Progenitor cell of endocrine pancreas (in vitro differentiated cells): ENCODE results near the gene CDS2. TPM values are rescaled to one million over a fixed set of nuclear protein-coding genes. Genes with fewer than 3 reads are reported as not detected.
A peak's percentile ranks its signal among the peaks of the same experiment; 100 is the strongest.

Experiments
- DNase-seq: peaks from one replicate; pipeline ENCODE4 v3.0.0; 2021; ENCODE audit warnings: low spot score; ENCODE audit not compliant: unreplicated experiment
- H3K27ac Mint-ChIP-seq: 2 replicates; pipeline ENCODE4 v1.8.0; 2021; ENCODE audit warnings: mild to moderate bottlenecking, moderate library complexity, mixed read lengths
- H3K27me3 Mint-ChIP-seq: 2 replicates; pipeline ENCODE4 v1.8.0; 2021; ENCODE audit warnings: mixed read lengths
- H3K36me3 Mint-ChIP-seq: 2 replicates; pipeline ENCODE4 v1.8.0; 2022; ENCODE audit warnings: mixed read lengths; ENCODE audit not compliant: insufficient read depth
- H3K4me1 Mint-ChIP-seq: 2 replicates; pipeline ENCODE4 v1.8.0; 2021; ENCODE audit warnings: low read depth, mixed read lengths
- H3K4me3 Mint-ChIP-seq: 2 replicates; pipeline ENCODE4 v1.8.0; 2021; ENCODE audit warnings: low read depth, mild to moderate bottlenecking, moderate library complexity, mixed read lengths
- H3K9me3 Mint-ChIP-seq: 2 replicates; pipeline ENCODE4 v1.8.0; 2021; ENCODE audit warnings: low read depth, mixed read lengths
- total RNA-seq: library from RNA; stranded (reverse); gene quantifications from 2 replicates; pipeline ENCODE4 v1.2.1, GENCODE V29; 2021
- TF ChIP-seq, protein P1 (sequence below): fragments of 200-600 bp; sonication (generic); IDR thresholded peaks from one replicate; pipeline ENCODE4 v1.5.0; 2021; ENCODE audit warnings: antibody characterized with exemption, mild to moderate bottlenecking; ENCODE audit not compliant: unreplicated experiment

CDS2 gene
- total RNA-seq, 1 donor from 2014 or later = 57.5 TPM

GRCh38 chr20:5187122-5187521 is 60.3 kb downstream of the CDS2 start:
- Mint-ChIP-seq H3K27me3 (no peaks in the 10 kb centered on the region), H3K4me1 (peaks cover 2% of the 10 kb centered on the region), H3K36me3 (peaks cover 8% of the 10 kb centered on the region), H3K9me3 (no peaks in the 10 kb centered on the region), H3K27ac (no peak overlapping the region), H3K4me3 (no peak overlapping the region)
- TF ChIP-seq, protein P1, sequence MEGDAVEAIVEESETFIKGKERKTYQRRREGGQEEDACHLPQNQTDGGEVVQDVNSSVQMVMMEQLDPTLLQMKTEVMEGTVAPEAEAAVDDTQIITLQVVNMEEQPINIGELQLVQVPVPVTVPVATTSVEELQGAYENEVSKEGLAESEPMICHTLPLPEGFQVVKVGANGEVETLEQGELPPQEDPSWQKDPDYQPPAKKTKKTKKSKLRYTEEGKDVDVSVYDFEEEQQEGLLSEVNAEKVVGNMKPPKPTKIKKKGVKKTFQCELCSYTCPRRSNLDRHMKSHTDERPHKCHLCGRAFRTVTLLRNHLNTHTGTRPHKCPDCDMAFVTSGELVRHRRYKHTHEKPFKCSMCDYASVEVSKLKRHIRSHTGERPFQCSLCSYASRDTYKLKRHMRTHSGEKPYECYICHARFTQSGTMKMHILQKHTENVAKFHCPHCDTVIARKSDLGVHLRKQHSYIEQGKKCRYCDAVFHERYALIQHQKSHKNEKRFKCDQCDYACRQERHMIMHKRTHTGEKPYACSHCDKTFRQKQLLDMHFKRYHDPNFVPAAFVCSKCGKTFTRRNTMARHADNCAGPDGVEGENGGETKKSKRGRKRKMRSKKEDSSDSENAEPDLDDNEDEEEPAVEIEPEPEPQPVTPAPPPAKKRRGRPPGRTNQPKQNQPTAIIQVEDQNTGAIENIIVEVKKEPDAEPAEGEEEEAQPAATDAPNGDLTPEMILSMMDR = no peak
- no peak for DNase-seq

- peaks cover 4% of the 10 kb centered on the region for H3K36me3 Mint-ChIP-seq
- H3K27ac Mint-ChIP-seq = no peak overlapping the region
- TF ChIP-seq, protein P1 = no peak
- H3K4me1 Mint-ChIP-seq = no peaks in the 10 kb centered on the region
- H3K4me3 Mint-ChIP-seq = no peak overlapping the region
- no peaks in the 10 kb centered on the region for H3K27me3 Mint-ChIP-seq
- no peaks in the 10 kb centered on the region for H3K9me3 Mint-ChIP-seq
- DNase-seq = no peak
Measured at GRCh38 chr20:5188736-5189135, 61.9 kb downstream of the CDS2 start.

DNA sequence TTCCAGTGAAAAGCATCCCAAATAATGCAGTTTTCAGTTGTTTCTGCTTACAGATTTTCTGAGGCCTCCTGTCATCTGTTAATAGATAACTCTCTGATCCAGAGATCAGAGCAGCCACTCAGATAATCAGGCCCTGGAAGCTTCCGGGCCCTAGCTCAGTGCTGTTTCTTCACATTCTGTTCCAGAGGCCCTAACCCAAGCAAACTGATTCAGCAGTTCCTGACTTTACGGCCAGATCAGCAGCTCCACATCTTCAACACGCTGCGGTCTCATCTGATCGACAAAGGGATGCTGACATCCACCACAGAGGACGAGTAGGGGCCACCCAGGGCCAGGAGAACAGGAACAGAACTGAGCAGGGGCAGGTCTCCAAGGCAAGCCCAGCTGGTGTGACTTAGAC is 63.1 kb downstream of the CDS2 start:
- Mint-ChIP-seq H3K4me1 (no peaks in the 10 kb centered on the region), H3K4me3 (no peak overlapping the region), H3K36me3 (peaks cover 4% of the 10 kb centered on the region), H3K9me3 (no peaks in the 10 kb centered on the region), H3K27ac (no peak overlapping the region), H3K27me3 (no peaks in the 10 kb centered on the region)
- TF ChIP-seq, protein P1 = no peak
- no peak for DNase-seq

- no peaks in the 10 kb centered on the region for H3K4me1 Mint-ChIP-seq
- no peaks in the 10 kb centered on the region for H3K27me3 Mint-ChIP-seq
- peaks cover 4% of the 10 kb centered on the region for H3K36me3 Mint-ChIP-seq
- no peak for DNase-seq
- H3K9me3 Mint-ChIP-seq = no peaks in the 10 kb centered on the region
- H3K27ac Mint-ChIP-seq = no peak overlapping the region
- TF ChIP-seq, protein P1 = no peak
- H3K4me3 Mint-ChIP-seq = no peak overlapping the region
Measured at GRCh38 chr20:5190444-5190843, 63.6 kb downstream of the CDS2 start.

DNA sequence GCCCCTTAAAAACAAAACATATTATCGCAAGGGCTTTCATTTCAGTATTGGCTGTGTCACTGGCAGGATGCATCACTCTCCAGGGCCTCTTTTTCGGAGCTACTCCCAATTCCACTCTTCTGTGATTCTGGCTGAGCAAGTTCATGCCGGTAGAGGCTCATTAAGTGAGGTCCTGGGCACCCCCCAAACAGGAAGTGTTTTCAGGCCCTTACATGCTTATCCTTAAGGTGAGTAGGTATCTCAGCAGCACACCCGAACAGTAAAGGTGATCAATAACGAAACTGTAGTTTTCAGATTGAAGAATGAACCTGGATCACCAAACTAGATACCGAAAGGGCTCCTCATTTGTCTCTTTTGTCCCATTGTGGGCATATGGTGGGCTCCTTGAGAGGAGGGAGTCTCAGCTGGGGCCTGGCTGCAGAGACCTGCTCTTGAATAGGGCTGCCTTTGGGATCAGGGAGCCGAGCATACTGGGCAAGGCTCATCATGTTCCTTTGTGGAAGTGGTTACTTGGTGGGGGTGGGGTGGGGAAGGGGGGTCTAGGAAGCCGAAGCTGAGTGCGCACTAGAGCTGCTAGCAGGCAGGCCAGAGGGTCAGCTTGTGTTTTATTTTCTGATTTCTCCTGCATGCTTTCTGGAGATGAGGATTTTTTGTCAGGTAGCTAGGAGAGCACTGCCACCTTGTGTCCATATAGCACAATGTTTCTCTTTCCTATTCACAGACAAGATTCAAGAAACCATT is 65.2 kb downstream of the CDS2 start:
- DNase-seq = no peak
- H3K4me3 Mint-ChIP-seq = no peak overlapping the region
- H3K4me1 Mint-ChIP-seq = no peaks in the 10 kb centered on the region
- no peak overlapping the region for H3K27ac Mint-ChIP-seq
- peaks cover 2% of the 10 kb centered on the region for H3K36me3 Mint-ChIP-seq
- H3K9me3 Mint-ChIP-seq = no peaks in the 10 kb centered on the region
- H3K27me3 Mint-ChIP-seq = no peaks in the 10 kb centered on the region
- TF ChIP-seq, protein P1 = peak; percentile 82
